SU-DHL-6 (cell line): ENCODE data around the gene NFATC1.

ENCODE experiments used
- H2AFZ ChIP-seq: fragments of 200-600 bp; sonication (generic); 2 replicates; pipeline ENCODE4 v1.6.1; 2014; ENCODE audit warnings: low read depth, mild to moderate bottlenecking, moderate library complexity, mixed read lengths, antibody characterized with exemption, low read length; ENCODE audit not compliant: severe bottlenecking
- H3F3A ChIP-seq: fragments of 200-600 bp; shearing (Covaris generic); 2 replicates; pipeline ENCODE4 v1.6.0; 2016; ENCODE audit warnings: antibody characterized with exemption, mild to moderate bottlenecking; ENCODE audit not compliant: insufficient read depth
- H3K27ac ChIP-seq: fragments of 200-600 bp; sonication (generic); 2 replicates; pipeline ENCODE4 v1.5.1; 2016; ENCODE audit warnings: low read depth, mild to moderate bottlenecking, low read length, moderate library complexity, mixed read lengths
- H3K27me3 ChIP-seq: fragments of 200-600 bp; sonication (generic), shearing (Covaris generic); 2 replicates; pipeline ENCODE4 v1.6.0; 2014; ENCODE audit warnings: mild to moderate bottlenecking, low read length
- H3K36me3 ChIP-seq: fragments of 200-600 bp; sonication (generic); 2 replicates; pipeline ENCODE4 v1.6.1; 2014; ENCODE audit warnings: mild to moderate bottlenecking, low read length, mixed read lengths
- H3K4me2 ChIP-seq: fragments of 300-600, 200-600 bp; shearing (Covaris generic), sonication (generic); 2 replicates; pipeline ENCODE4 v1.6.0; 2014; ENCODE audit warnings: low read length, low read depth, mild to moderate bottlenecking; ENCODE audit not compliant: poor library complexity, severe bottlenecking
- H3K4me3 ChIP-seq: fragments of 200-600 bp; sonication (generic); 2 replicates; pipeline ENCODE4 v1.5.1; 2014; ENCODE audit warnings: antibody characterized with exemption, low read length, mild to moderate bottlenecking, mixed read lengths; ENCODE audit not compliant: insufficient read depth, poor library complexity, severe bottlenecking
- H3K79me2 ChIP-seq: fragments of 200-600 bp; sonication (generic); 2 replicates; pipeline ENCODE4 v1.6.1; 2014; ENCODE audit warnings: mild to moderate bottlenecking, low read length, moderate library complexity; ENCODE audit not compliant: insufficient read depth
- H3K9ac ChIP-seq: fragments of 200-600 bp; sonication (generic); 2 replicates; pipeline ENCODE4 v1.7.0; 2014; ENCODE audit warnings: mild to moderate bottlenecking, low read length
- H3K9me2 ChIP-seq: fragments of 200-600 bp; sonication (generic); replicated peaks from 2 replicates; pipeline ENCODE4 v1.6.1; 2014; ENCODE audit warnings: low read length; ENCODE audit not compliant: insufficient read depth
- H3K9me3 ChIP-seq: fragments of 200-600 bp; sonication (generic); 2 replicates; pipeline ENCODE4 v1.6.1; 2014; ENCODE audit warnings: low read length, mixed read lengths; ENCODE audit not compliant: insufficient read depth
- H4K20me1 ChIP-seq: fragments of 200-600 bp; sonication (generic); 2 replicates; pipeline ENCODE4 v1.6.1; 2014; ENCODE audit warnings: low read depth, mild to moderate bottlenecking, antibody characterized with exemption, low read length, moderate library complexity, mixed read lengths
- EZH2phosphoT487 ChIP-seq: fragments of 200-600 bp; sonication (generic), shearing (Covaris generic); conservative IDR thresholded peaks from 2 replicates; pipeline ENCODE4 v1.6.1; 2018; ENCODE audit warnings: mild to moderate bottlenecking, antibody characterized with exemption, low read length, moderate library complexity, mixed read lengths
- TF ChIP-seq, protein P1 (sequence below): fragments of 200-600 bp; sonication (generic); IDR thresholded peaks from one replicate; pipeline ENCODE4 v1.5.1; 2017; ENCODE audit warnings: antibody characterized with exemption, mild to moderate bottlenecking, low read length, moderate library complexity; ENCODE audit not compliant: insufficient read depth, poor library complexity, severe bottlenecking

The NFATC1 gene

DNA sequence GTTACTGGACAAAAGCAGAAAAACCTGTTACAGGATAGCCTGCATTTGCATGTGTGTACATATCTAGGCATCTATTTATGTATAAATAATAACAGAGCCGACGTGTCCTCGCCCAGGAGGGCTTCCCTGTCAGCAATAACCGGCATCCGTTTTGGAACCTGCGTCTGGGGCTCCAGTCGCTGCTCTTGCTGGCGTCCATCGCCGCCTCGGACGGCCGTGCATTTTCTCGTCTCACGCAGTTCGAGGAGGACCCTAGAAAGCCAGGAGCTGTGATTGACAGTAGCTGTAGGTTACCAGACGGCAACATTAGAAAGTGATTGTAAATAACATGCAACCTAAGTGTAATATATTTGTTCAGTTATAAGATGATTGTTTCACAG, 132.6 kb downstream of the NFATC1 start:
- no peaks in the 10 kb centered on the region for H4K20me1 ChIP-seq
- no peaks in the 10 kb centered on the region for H3K27me3 ChIP-seq
- H3K27ac ChIP-seq = no peak overlapping the region
- H3K79me2 ChIP-seq = no peaks in the 10 kb centered on the region
- no peak overlapping the region for H3K4me3 ChIP-seq
- no peak overlapping the region for H3K4me2 ChIP-seq
- H3F3A ChIP-seq = peaks cover 4% of the 10 kb centered on the region
- no peaks in the 10 kb centered on the region for H3K9me2 ChIP-seq
- H3K9me3 ChIP-seq = no peaks in the 10 kb centered on the region
- no peak overlapping the region for H3K9ac ChIP-seq
- TF ChIP-seq EZH2phosphoT487 = no peak
- TF ChIP-seq, protein P1, sequence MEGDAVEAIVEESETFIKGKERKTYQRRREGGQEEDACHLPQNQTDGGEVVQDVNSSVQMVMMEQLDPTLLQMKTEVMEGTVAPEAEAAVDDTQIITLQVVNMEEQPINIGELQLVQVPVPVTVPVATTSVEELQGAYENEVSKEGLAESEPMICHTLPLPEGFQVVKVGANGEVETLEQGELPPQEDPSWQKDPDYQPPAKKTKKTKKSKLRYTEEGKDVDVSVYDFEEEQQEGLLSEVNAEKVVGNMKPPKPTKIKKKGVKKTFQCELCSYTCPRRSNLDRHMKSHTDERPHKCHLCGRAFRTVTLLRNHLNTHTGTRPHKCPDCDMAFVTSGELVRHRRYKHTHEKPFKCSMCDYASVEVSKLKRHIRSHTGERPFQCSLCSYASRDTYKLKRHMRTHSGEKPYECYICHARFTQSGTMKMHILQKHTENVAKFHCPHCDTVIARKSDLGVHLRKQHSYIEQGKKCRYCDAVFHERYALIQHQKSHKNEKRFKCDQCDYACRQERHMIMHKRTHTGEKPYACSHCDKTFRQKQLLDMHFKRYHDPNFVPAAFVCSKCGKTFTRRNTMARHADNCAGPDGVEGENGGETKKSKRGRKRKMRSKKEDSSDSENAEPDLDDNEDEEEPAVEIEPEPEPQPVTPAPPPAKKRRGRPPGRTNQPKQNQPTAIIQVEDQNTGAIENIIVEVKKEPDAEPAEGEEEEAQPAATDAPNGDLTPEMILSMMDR = no peak
- no peak overlapping the region for H2AFZ ChIP-seq
- H3K36me3 ChIP-seq = no peaks in the 10 kb centered on the region

DNA sequence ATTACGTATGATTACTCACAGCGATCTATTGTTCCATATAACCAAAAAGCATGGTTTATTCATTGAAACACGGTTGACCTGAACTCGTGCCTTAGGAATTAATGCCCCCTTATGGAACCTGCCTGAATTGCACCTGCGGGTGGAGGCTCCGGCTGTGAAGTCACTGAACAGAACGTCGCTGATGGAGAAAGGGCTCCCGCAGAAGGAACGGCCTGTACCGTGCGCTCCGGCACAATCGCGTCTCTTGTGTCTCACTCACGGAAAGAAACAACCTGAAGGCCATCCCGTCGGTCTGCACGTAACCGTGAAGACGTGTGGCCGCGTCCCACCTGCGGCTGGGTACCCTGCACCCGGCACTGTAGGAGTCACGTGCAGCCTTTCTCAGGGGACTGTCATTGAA, 133.1 kb downstream of the NFATC1 start:
- Histone ChIP-seq H3K9me3 (no peaks in the 10 kb centered on the region), H3K9ac (no peak overlapping the region), H3K9me2 (no peaks in the 10 kb centered on the region), H3K36me3 (no peaks in the 10 kb centered on the region), H3F3A (no peaks in the 10 kb centered on the region), H3K27me3 (no peaks in the 10 kb centered on the region), H4K20me1 (no peaks in the 10 kb centered on the region), H3K4me2 (no peak overlapping the region), H3K79me2 (no peaks in the 10 kb centered on the region), H2AFZ (no peak overlapping the region), H3K4me3 (no peak overlapping the region), H3K27ac (no peak overlapping the region)
- no peak for TF ChIP-seq EZH2phosphoT487
- TF ChIP-seq, protein P1 = peak; percentile 93

DNA sequence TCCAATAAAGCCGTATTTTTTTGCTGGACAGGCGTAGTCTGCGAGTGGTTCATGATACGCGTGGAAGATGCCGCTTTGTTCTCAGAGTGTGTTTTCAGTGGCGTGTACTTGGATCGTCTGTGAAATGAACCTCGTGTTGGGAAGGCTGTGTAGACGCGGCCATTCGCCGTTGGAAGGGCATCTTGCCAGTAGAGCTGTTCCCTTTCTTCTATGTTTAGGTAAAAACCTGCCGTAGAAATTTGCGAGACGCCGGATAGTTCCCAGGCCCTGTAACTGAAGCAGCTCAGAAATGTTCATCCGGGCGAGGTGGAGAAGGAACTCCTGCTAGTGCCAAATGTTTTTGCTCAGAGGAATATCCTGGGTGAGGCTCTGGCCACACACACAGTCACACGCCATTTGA, 133.6 kb downstream of the NFATC1 start:
- Histone ChIP-seq H2AFZ (no peak overlapping the region), H3K9me3 (no peaks in the 10 kb centered on the region)

More for the DNA sequence above, 133.6 kb downstream of the NFATC1 start:
- H3K79me2 ChIP-seq = no peaks in the 10 kb centered on the region
- no peaks in the 10 kb centered on the region for H3K27me3 ChIP-seq
- no peak overlapping the region for H3K27ac ChIP-seq
- H3K9me2 ChIP-seq = no peaks in the 10 kb centered on the region
- H4K20me1 ChIP-seq = no peaks in the 10 kb centered on the region
- no peak overlapping the region for H3K9ac ChIP-seq
- H3K4me2 ChIP-seq = no peak overlapping the region
- no peaks in the 10 kb centered on the region for H3K36me3 ChIP-seq
- TF ChIP-seq, protein P1 = no peak
- no peak for TF ChIP-seq EZH2phosphoT487
- no peak overlapping the region for H3K4me3 ChIP-seq
- H3F3A ChIP-seq = no peaks in the 10 kb centered on the region
